Type B pancreatic cell (in vitro differentiated cells): ENCODE data around the gene ANKRD16. TPM values are rescaled to one million over a fixed set of nuclear protein-coding genes. Genes with fewer than 3 reads are reported as not detected.

Source experiments
- DNase-seq: peaks from one replicate; pipeline ENCODE4 v3.0.0; 2021; ENCODE audit warnings: mixed read lengths; ENCODE audit not compliant: unreplicated experiment; ENCODE audit errors: extremely low spot score
- H3K27ac Mint-ChIP-seq: 2 replicates; pipeline ENCODE4 v1.8.0; 2021; ENCODE audit warnings: mild to moderate bottlenecking, mixed read lengths
- H3K27me3 Mint-ChIP-seq: 2 replicates; pipeline ENCODE4 v1.8.0; 2021; ENCODE audit warnings: mixed read lengths
- H3K36me3 Mint-ChIP-seq: 2 replicates; pipeline ENCODE4 v1.8.0; 2021; ENCODE audit warnings: mixed read lengths
- H3K4me1 Mint-ChIP-seq: one replicate; pipeline ENCODE4 v1.8.0; 2021; ENCODE audit warnings: mixed read lengths; ENCODE audit not compliant: unreplicated experiment
- H3K4me3 Mint-ChIP-seq: 2 replicates; pipeline ENCODE4 v1.8.0; 2021; ENCODE audit warnings: mild to moderate bottlenecking, mixed read lengths
- H3K9me3 Mint-ChIP-seq: 2 replicates; pipeline ENCODE4 v1.8.0; 2021; ENCODE audit warnings: mixed read lengths
- CTCF ChIP-seq: fragments of 200-600 bp; sonication (generic); conservative IDR thresholded peaks from 2 replicates; pipeline ENCODE4 v1.5.0; 2021; ENCODE audit warnings: antibody characterized with exemption, mild to moderate bottlenecking
- total RNA-seq: library from RNA; stranded (reverse); gene quantifications from 2 replicates; pipeline ENCODE4 v1.2.1, GENCODE V29; 2021; ENCODE audit warnings: low replicate concordance

The ANKRD16 gene
- total RNA-seq, 1 donor from 2014 or later = 15.3 TPM

GRCh38 chr10:5818048-5818331, 71.7 kb downstream of the ANKRD16 start:
- Mint-ChIP-seq H3K27ac (no peak overlapping the region), H3K9me3 (no peaks in the 10 kb centered on the region), H3K27me3 (no peaks in the 10 kb centered on the region), H3K4me3 (no peak overlapping the region), H3K4me1 (peaks cover 12% of the 10 kb centered on the region), H3K36me3 (peaks cover 7% of the 10 kb centered on the region)
- DNase-seq = no peak
- no peak for TF ChIP-seq CTCF

- H3K4me3 Mint-ChIP-seq = no peak overlapping the region
These were observed 72.2 kb downstream of the ANKRD16 start for GRCh38 chr10:5817322-5818047.

GRCh38 chr10:5816170-5816569, 73.5 kb downstream of the ANKRD16 start:
- no peaks in the 10 kb centered on the region for H3K9me3 Mint-ChIP-seq

More at GRCh38 chr10:5817322-5818047, 72.2 kb downstream of the ANKRD16 start:
- Mint-ChIP-seq H3K27me3 (no peaks in the 10 kb centered on the region), H3K4me1 (peaks cover 12% of the 10 kb centered on the region), H3K36me3 (peaks cover 7% of the 10 kb centered on the region), H3K27ac (no peak overlapping the region), H3K9me3 (no peaks in the 10 kb centered on the region)
- TF ChIP-seq CTCF = no peak
- peak; percentile 27 for DNase-seq

GRCh38 chr10:5814110-5815107, 75.3 kb downstream of the ANKRD16 start:
- Mint-ChIP-seq H3K4me3 (peak overlapping the region; percentile 96), H3K27me3 (no peaks in the 10 kb centered on the region), H3K4me1 (peaks cover 32% of the 10 kb centered on the region), H3K27ac (peak overlapping the region; percentile 90), H3K36me3 (peaks cover 8% of the 10 kb centered on the region), H3K9me3 (no peaks in the 10 kb centered on the region)
- DNase-seq = peak; percentile 11
- TF ChIP-seq CTCF = no peak

More at GRCh38 chr10:5816170-5816569, 73.5 kb downstream of the ANKRD16 start:
- peaks cover 18% of the 10 kb centered on the region for H3K4me1 Mint-ChIP-seq
- peaks cover 7% of the 10 kb centered on the region for H3K36me3 Mint-ChIP-seq
- TF ChIP-seq CTCF = no peak
- H3K27ac Mint-ChIP-seq = no peak overlapping the region
- H3K4me3 Mint-ChIP-seq = no peak overlapping the region
- DNase-seq = no peak
- no peaks in the 10 kb centered on the region for H3K27me3 Mint-ChIP-seq

- Mint-ChIP-seq H3K27me3 (no peaks in the 10 kb centered on the region), H3K9me3 (no peaks in the 10 kb centered on the region)
These were observed 76.2 kb downstream of the ANKRD16 start, which contains the start of gene GDI2 for GRCh38 chr10:5813341-5814109. GDI2 (minus strand) TSS chr10:5813434; CDS start chr10:5813258, 176 bp downstream.

More at GRCh38 chr10:5813341-5814109, 76.2 kb downstream of the ANKRD16 start, which contains the start of gene GDI2:
- Mint-ChIP-seq H3K27ac (peak within 1 kb of the TSS; percentile 90), H3K36me3 (peaks cover 11% of the 10 kb centered on the region), H3K4me1 (peaks cover 36% of the 10 kb centered on the region), H3K4me3 (peak within 1 kb of the TSS; percentile 96)
- no peak for TF ChIP-seq CTCF
- peak; percentile 98 for DNase-seq
